Hepatocyte (in vitro differentiated cells): ENCODE measurements around the gene KMT2D. TPM values are rescaled to one million over a fixed set of nuclear protein-coding genes. Genes with fewer than 3 reads are reported as not detected.

Source experiments
- DNase-seq: peaks from one replicate; pipeline ENCODE4 v3.0.0-alpha.2; 2016; ENCODE audit warnings: low spot score
- H2AFZ ChIP-seq: fragments of 200-600 bp; sonication (generic); 2 replicates; pipeline ENCODE4 v1.6.0; 2016; ENCODE audit warnings: antibody characterized with exemption, mild to moderate bottlenecking
- H3K27ac ChIP-seq: fragments of 200-600 bp; sonication (generic); 2 replicates; pipeline ENCODE4 v1.5.1; 2016; ENCODE audit warnings: mild to moderate bottlenecking
- H3K27me3 ChIP-seq: fragments of 200-600 bp; sonication (generic); 2 replicates; pipeline ENCODE4 v1.6.1; 2016
- H3K36me3 ChIP-seq: fragments of 200-600 bp; sonication (generic); replicated peaks from 2 replicates; pipeline ENCODE4 v1.5.1; 2016; ENCODE audit warnings: low read depth; ENCODE audit not compliant: insufficient read depth
- H3K4me1 ChIP-seq: fragments of 200-600 bp; sonication (generic); 2 replicates; pipeline ENCODE4 v1.5.1; 2016; ENCODE audit warnings: mild to moderate bottlenecking, moderate library complexity; ENCODE audit not compliant: insufficient read depth
- H3K4me2 ChIP-seq: fragments of 200-600 bp; sonication (generic); 2 replicates; pipeline ENCODE4 v1.6.0; 2016
- H3K4me3 ChIP-seq: fragments of 200-600 bp; sonication (generic); 2 replicates; pipeline ENCODE4 v1.5.1; 2016; ENCODE audit warnings: mild to moderate bottlenecking
- H3K79me2 ChIP-seq: fragments of 200-600 bp; sonication (generic); 2 replicates; pipeline ENCODE4 v1.6.0; 2017; ENCODE audit warnings: mild to moderate bottlenecking
- H3K9me2 ChIP-seq: fragments of 200-600 bp; sonication (generic); replicated peaks from 2 replicates; pipeline ENCODE4 v1.6.0; 2017; ENCODE audit warnings: mild to moderate bottlenecking; ENCODE audit not compliant: insufficient read depth
- H3K9me3 ChIP-seq: fragments of 200-600 bp; sonication (generic); 2 replicates; pipeline ENCODE4 v1.5.1; 2016; ENCODE audit warnings: low read depth, mild to moderate bottlenecking
- H4K20me1 ChIP-seq: fragments of 200-600 bp; sonication (generic); 2 replicates; pipeline ENCODE4 v1.6.0; 2016; ENCODE audit warnings: mild to moderate bottlenecking; ENCODE audit not compliant: insufficient read depth, poor library complexity, severe bottlenecking
- EZH2 ChIP-seq: fragments of 200-600 bp; sonication (generic); IDR thresholded peaks from 2 replicates; pipeline ENCODE4 v1.6.1; 2016; ENCODE audit warnings: antibody characterized with exemption, mild to moderate bottlenecking, borderline replicate concordance
- EZH2phosphoT487 ChIP-seq: fragments of 200-600 bp; sonication (generic); IDR thresholded peaks from one replicate; pipeline ENCODE4 v1.6.1; 2018; ENCODE audit warnings: antibody characterized with exemption, mild to moderate bottlenecking, low read depth, moderate library complexity; ENCODE audit not compliant: unreplicated experiment, severe bottlenecking
- WGBS: methylation state at CpG from one replicate; pipeline ENCODE4 v1.1.6; 2016; ENCODE audit warnings: low lambda C conversion rate; ENCODE audit errors: missing lambda C conversion rate; 5-methylcytosine and 5-hydroxymethylcytosine counted together
- polyA plus RNA-seq: library from polyadenylated mRNA; unstranded; fragments of >200 nt; fragmentation: Nextera tagmentation; extraction: Ambion mirVana; gene quantifications from 2 replicates; pipeline ENCODE4 v1.2.1, GENCODE V29; 2016
- total RNA-seq: library from RNA; depleted of rRNA; stranded (reverse); fragments of >200 nt; gene quantifications from 2 replicates; pipeline ENCODE4 v1.2.3, GENCODE V29; 2014
- TF ChIP-seq, protein P1 (sequence below): fragments of 200-600 bp; sonication (generic); IDR thresholded peaks from 2 replicates; pipeline ENCODE4 v1.5.1; 2016; ENCODE audit warnings: antibody characterized with exemption, mild to moderate bottlenecking; ENCODE audit not compliant: poor library complexity

Gene KMT2D, protein sequence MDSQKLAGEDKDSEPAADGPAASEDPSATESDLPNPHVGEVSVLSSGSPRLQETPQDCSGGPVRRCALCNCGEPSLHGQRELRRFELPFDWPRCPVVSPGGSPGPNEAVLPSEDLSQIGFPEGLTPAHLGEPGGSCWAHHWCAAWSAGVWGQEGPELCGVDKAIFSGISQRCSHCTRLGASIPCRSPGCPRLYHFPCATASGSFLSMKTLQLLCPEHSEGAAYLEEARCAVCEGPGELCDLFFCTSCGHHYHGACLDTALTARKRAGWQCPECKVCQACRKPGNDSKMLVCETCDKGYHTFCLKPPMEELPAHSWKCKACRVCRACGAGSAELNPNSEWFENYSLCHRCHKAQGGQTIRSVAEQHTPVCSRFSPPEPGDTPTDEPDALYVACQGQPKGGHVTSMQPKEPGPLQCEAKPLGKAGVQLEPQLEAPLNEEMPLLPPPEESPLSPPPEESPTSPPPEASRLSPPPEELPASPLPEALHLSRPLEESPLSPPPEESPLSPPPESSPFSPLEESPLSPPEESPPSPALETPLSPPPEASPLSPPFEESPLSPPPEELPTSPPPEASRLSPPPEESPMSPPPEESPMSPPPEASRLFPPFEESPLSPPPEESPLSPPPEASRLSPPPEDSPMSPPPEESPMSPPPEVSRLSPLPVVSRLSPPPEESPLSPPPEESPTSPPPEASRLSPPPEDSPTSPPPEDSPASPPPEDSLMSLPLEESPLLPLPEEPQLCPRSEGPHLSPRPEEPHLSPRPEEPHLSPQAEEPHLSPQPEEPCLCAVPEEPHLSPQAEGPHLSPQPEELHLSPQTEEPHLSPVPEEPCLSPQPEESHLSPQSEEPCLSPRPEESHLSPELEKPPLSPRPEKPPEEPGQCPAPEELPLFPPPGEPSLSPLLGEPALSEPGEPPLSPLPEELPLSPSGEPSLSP (N-terminal part only)
- 18.2 and 37.3 TPM in 2 replicates for total RNA-seq
- polyA plus RNA-seq = 31.2 and 39.8 TPM in 2 replicates

DNA sequence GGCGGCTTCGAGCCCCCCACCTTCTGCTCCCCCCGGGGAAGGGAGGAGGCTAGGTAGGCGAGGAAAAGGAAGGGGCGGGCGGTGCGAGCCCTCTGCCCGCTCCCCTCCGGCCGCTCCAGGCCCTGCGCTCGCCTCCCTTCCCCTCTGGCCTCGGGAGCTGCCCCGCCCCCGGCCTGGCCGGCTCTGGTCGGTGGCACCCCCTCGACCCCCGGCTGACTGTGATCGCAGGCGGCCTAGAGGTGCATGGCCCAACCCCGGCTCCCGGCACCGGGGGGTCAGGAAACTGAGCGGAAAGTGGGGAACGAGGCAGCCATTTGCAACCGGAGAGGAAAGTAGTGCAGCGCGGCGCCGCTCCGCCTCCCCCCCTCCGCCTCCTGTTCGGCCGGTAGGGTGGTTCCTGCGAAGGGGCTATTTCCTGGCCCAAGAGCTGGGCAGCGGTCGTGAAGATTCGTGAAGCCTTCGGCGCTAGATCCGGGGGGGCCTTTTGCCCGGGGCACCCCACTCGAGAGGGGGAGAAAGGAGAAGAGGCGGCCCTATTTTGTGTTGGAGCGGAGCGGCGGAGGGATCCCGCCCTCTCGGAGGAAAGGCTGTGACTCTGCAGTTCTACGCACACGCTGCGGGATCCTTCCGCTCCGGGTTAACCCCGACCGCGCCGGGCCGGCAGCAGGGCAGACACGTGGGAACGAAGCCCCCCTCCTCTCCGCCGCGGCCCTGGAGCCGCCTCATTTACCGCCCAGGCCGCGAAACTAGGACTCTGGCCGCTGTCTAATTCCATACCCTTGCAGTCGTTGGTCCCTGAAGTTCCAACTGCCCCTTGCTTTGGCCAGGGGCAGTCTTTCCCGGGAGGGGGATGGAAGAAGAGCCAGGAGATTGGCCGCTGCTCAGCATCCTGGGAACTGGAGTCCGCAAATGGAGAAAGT, at the start of gene KMT2D:
Gene KMT2D, minus strand, starts transcription at position 558 of the 920 bp plus-strand sequence. CDS start 5,470 bp downstream, outside the sequence.
- under 1% methylated on average over 32 of the region's 74 CpGs for WGBS
- no peaks in the 10 kb centered on the region for H3K27me3 ChIP-seq

DNA sequence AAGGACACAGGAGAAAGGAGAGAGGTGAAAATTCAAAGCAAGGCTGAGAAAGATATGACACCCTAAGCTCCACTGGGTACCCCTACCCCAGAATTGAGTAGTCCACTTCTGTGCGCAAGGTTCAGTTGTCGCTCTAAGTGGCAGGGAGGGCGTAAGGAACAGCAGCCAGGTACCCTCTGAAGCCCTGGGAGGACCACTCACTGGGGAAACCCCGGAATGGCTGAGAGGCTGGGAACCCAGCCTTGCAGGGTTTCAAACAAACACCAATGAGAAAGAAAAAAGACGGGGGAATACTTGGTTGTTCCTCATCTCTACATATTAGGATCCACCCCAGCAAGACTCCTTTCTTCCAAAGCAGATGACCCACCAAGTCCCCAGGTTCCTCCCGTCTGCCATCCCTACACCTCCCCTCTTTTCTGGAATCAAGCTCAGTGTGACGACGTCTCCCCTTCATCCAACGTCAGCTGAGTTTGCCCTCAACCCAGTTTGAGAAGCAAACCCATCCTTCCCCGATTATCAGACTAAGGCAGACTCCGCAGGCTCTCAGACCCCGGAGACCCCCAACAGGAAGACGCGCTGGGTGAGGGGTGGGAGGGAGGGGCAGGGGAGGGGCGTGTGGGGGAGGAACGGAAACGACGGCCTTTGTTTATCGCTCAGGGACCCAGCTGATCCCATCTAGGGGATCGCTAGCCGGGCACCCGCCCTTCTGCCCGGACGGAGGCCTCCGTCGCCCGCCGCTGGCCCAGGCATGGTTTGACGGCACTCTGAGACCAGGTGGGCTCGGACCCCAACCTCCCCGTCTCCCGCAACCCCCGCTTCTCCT, 49.3 kb upstream of the KMT2D start:
- H3K4me2 ChIP-seq = peak overlapping the region; percentile 95
- peak overlapping the region; percentile 45 for H3K4me3 ChIP-seq
- H3K9me2 ChIP-seq = no peaks in the 10 kb centered on the region
- peak overlapping the region; percentile 95 for H3K27ac ChIP-seq
- H3K79me2 ChIP-seq = peaks cover 47% of the 10 kb centered on the region
- peak overlapping the region; percentile 36 for H2AFZ ChIP-seq
- 14% methylated on average over 15 of the region's 33 CpGs for WGBS
- peak; percentile 55 for DNase-seq
- no peaks in the 10 kb centered on the region for H3K9me3 ChIP-seq
- H3K36me3 ChIP-seq = no peaks in the 10 kb centered on the region
- H3K27me3 ChIP-seq = no peaks in the 10 kb centered on the region
- peaks cover 31% of the 10 kb centered on the region for H4K20me1 ChIP-seq
- TF ChIP-seq, protein P1, sequence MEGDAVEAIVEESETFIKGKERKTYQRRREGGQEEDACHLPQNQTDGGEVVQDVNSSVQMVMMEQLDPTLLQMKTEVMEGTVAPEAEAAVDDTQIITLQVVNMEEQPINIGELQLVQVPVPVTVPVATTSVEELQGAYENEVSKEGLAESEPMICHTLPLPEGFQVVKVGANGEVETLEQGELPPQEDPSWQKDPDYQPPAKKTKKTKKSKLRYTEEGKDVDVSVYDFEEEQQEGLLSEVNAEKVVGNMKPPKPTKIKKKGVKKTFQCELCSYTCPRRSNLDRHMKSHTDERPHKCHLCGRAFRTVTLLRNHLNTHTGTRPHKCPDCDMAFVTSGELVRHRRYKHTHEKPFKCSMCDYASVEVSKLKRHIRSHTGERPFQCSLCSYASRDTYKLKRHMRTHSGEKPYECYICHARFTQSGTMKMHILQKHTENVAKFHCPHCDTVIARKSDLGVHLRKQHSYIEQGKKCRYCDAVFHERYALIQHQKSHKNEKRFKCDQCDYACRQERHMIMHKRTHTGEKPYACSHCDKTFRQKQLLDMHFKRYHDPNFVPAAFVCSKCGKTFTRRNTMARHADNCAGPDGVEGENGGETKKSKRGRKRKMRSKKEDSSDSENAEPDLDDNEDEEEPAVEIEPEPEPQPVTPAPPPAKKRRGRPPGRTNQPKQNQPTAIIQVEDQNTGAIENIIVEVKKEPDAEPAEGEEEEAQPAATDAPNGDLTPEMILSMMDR = no peak
- TF ChIP-seq EZH2 (no peak), EZH2phosphoT487 (no peak)
- peaks cover 18% of the 10 kb centered on the region for H3K4me1 ChIP-seq

More for the DNA sequence above, at the start of gene KMT2D:
- peak within 1 kb of the TSS; percentile 100 for H3K4me3 ChIP-seq
- no peaks in the 10 kb centered on the region for H3K9me2 ChIP-seq
- H2AFZ ChIP-seq = peak within 1 kb of the TSS; percentile 98
- H4K20me1 ChIP-seq = peaks cover 42% of the 10 kb centered on the region
- peaks cover 53% of the 10 kb centered on the region for H3K79me2 ChIP-seq
- no peak for TF ChIP-seq EZH2
- TF ChIP-seq, protein P1 = peak; percentile 21
- no peak for TF ChIP-seq EZH2phosphoT487
- peak within 1 kb of the TSS; percentile 99 for H3K4me2 ChIP-seq
- DNase-seq = peak; percentile 95
- no peaks in the 10 kb centered on the region for H3K9me3 ChIP-seq
- H3K36me3 ChIP-seq = no peaks in the 10 kb centered on the region
- H3K4me1 ChIP-seq = peaks cover 34% of the 10 kb centered on the region
- peak within 1 kb of the TSS; percentile 99 for H3K27ac ChIP-seq

DNA sequence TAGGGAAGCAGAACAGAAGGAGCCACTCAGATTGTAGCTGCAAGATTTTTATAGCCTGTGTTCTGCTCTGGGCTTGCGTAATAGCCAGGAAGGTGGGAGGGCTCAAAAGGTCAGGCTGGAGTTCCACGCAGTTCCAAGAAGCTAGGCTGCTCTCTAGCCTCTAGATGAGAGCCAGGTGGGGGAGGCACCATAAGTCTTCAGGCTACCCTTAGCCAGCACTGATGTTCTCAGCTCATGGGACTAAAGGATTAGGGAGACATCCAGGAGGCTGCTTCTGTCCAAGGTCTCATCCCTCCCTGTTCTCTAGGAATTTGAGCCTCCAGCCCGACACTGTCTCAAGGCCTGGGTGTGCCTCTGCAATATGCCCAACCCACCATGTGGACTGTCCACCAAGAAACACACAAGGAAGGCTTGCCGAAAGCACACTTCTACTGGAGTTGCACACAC, 48.4 kb upstream of the KMT2D start:
- Histone ChIP-seq H3K4me2 (peak overlapping the region; percentile 95), H3K9me2 (no peaks in the 10 kb centered on the region), H2AFZ (no peak overlapping the region), H3K27ac (peak overlapping the region; percentile 95), H3K4me3 (peak overlapping the region; percentile 45), H3K4me1 (peaks cover 18% of the 10 kb centered on the region), H3K36me3 (no peaks in the 10 kb centered on the region), H3K9me3 (no peaks in the 10 kb centered on the region), H4K20me1 (peaks cover 36% of the 10 kb centered on the region), H3K79me2 (peaks cover 50% of the 10 kb centered on the region), H3K27me3 (no peaks in the 10 kb centered on the region)
- peak; percentile 73 for DNase-seq
- 21% methylated on average over 4 of the region's 4 CpGs for WGBS
- TF ChIP-seq EZH2 (no peak), EZH2phosphoT487 (no peak)
- TF ChIP-seq, protein P1 = no peak
